Left ventricle myocardium inferior (tissue), 1 donor: ENCODE results near the gene BLACAT1. TPM values are rescaled to one million over a fixed set of nuclear protein-coding genes. Genes with fewer than 3 reads are reported as not detected.
A peak's percentile ranks its signal among the peaks of the same experiment; 100 is the strongest.
"Not testable (repeated sequence)": the region's sequence is repeated elsewhere in the genome, so short reads cannot be mapped to it uniquely, and the experiment has no call there.

Source experiments
- DNase-seq: peaks from one replicate; pipeline ENCODE4 v3.0.0-alpha.2; 2020
- H3K27ac ChIP-seq: fragments of 200-600 bp; replicated peaks from 2 replicates; pipeline ENCODE4 v1.8.0; 2021
- H3K27me3 ChIP-seq: fragments of 200-600 bp; 2 replicates; pipeline ENCODE4 v1.8.0; 2021; ENCODE audit warnings: low read depth
- H3K36me3 ChIP-seq: fragments of 200-600 bp; 2 replicates; pipeline ENCODE4 v1.8.0; 2021
- H3K4me1 ChIP-seq: fragments of 200-600 bp; 2 replicates; pipeline ENCODE4 v1.8.0; 2021
- H3K4me3 ChIP-seq: fragments of 200-600 bp; 2 replicates; pipeline ENCODE4 v1.8.0; 2021; ENCODE audit warnings: mild to moderate bottlenecking, moderate library complexity
- H3K9me3 ChIP-seq: fragments of 200-600 bp; replicated peaks from 2 replicates; pipeline ENCODE4 v1.8.0; 2021
- CTCF ChIP-seq: fragments of 200-600 bp; IDR thresholded peaks from 2 replicates; pipeline ENCODE4 v1.8.0; 2021; ENCODE audit warnings: antibody characterized with exemption, mild to moderate bottlenecking, borderline replicate concordance
- intact Hi-C: fragments of 100-400 bp; cut with micrococcal nuclease; formaldehyde crosslinking; loops from one replicate; pipeline ENCODE4 v1.11.0; 2022
- total RNA-seq: library from RNA; stranded (reverse); fragmentation: NEBNext Ultra II Directional; extraction: Animal tissue kit (Norgen Biotek cat#: 25700); gene quantifications from one replicate; pipeline ENCODE4 v1.2.1, GENCODE V29; 2021
- donor health status: DM: no; HTN: yes; CAD: no; lungs with severe emphysema.

The BLACAT1 gene
- total RNA-seq, 1 donor from 2014 or later = not detected

GRCh38 chr1:205481629-205482151 is 25.8 kb upstream of the BLACAT1 start:
- TF ChIP-seq CTCF = no peak
- H3K4me3 ChIP-seq = no peak overlapping the region
- H3K27me3 ChIP-seq = peaks cover 82% of the 10 kb centered on the region
- no peaks in the 10 kb centered on the region for H3K36me3 ChIP-seq
- H3K4me1 ChIP-seq = peaks cover 13% of the 10 kb centered on the region
- intact Hi-C loops = no loop called here
- no peak overlapping the region for H3K27ac ChIP-seq
- H3K9me3 ChIP-seq = no peaks in the 10 kb centered on the region
- DNase-seq = no peak

DNA sequence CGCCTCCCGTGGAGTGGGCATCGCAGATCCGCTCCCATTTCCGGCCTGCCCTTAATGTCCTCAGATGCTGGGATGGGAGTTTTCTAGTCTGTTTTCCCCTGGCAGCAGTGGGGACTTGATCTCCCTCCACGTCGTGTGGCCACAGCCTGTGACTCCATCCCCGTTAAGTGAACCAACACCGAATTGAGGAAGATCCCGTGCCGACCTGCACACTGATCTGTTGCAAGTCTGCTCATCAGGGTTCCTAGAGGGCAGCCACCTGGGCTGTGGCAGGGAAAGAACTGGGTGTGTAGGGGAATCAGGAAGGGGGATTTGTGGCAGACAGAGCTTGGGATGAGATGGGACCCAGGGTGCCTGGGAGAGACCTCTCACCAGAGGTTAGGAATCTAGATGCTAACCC is 25.4 kb upstream of the BLACAT1 start:
- no peak for TF ChIP-seq CTCF
- intact Hi-C loops = no loop called here
- H3K9me3 ChIP-seq = no peaks in the 10 kb centered on the region
- DNase-seq = no peak
- H3K4me1 ChIP-seq = peaks cover 13% of the 10 kb centered on the region
- peaks cover 82% of the 10 kb centered on the region for H3K27me3 ChIP-seq
- no peaks in the 10 kb centered on the region for H3K36me3 ChIP-seq
- no peak overlapping the region for H3K4me3 ChIP-seq
- H3K27ac ChIP-seq = no peak overlapping the region

- H3K36me3 ChIP-seq = no peaks in the 10 kb centered on the region
- peaks cover 7% of the 10 kb centered on the region for H3K9me3 ChIP-seq
- DNase-seq = no peak
- peaks cover 85% of the 10 kb centered on the region for H3K27me3 ChIP-seq
- no peak for TF ChIP-seq CTCF
- H3K4me3 ChIP-seq = no peak overlapping the region
- H3K4me1 ChIP-seq = peaks cover 10% of the 10 kb centered on the region
- no peak overlapping the region for H3K27ac ChIP-seq
- intact Hi-C loops = no loop called here
Measured at GRCh38 chr1:205480349-205480985, 24.6 kb upstream of the BLACAT1 start.

DNA sequence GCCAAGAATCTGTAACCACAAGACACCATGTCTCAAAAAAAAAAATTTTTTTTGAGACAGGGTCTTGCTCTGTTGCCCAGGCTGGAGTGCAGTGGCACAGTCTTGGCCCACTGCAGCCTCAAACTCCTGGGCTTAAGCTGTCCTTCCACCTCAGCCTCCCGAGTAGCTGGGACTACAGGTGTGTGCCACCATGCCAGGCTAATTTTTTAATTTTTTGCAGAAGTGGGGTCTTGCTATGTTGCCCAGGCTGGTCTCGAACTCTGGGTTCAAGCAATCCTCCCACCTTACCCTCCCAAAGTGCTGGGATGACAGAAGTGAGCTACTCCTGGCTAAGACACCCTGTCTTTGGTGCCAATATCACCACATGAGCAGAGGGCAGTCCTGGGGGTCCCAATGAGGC is 23.1 kb upstream of the BLACAT1 start:
- Histone ChIP-seq H3K9me3 (peaks cover 18% of the 10 kb centered on the region), H3K27me3 (peaks cover 91% of the 10 kb centered on the region)
- DNase-seq, intact Hi-C loops, H3K4me1 ChIP-seq, H3K27ac ChIP-seq, H3K36me3 ChIP-seq, H3K4me3 ChIP-seq: not testable (repeated sequence)

- no peak overlapping the region for H3K4me3 ChIP-seq
- H3K27me3 ChIP-seq = peaks cover 95% of the 10 kb centered on the region
- TF ChIP-seq CTCF = no peak
- H3K9me3 ChIP-seq = peaks cover 18% of the 10 kb centered on the region
- peak; percentile 48 for DNase-seq
- H3K4me1 ChIP-seq = peaks cover 8% of the 10 kb centered on the region
- no peak overlapping the region for H3K27ac ChIP-seq
- intact Hi-C loops = no loop called here
- H3K36me3 ChIP-seq = no peaks in the 10 kb centered on the region
Measured at GRCh38 chr1:205477759-205478247, 22.0 kb upstream of the BLACAT1 start.

GRCh38 chr1:205477121-205477758 is 21.4 kb upstream of the BLACAT1 start:
- Histone ChIP-seq H3K4me1 (peaks cover 8% of the 10 kb centered on the region), H3K27me3 (peaks cover 91% of the 10 kb centered on the region), H3K4me3 (no peak overlapping the region), H3K9me3 (peaks cover 18% of the 10 kb centered on the region), H3K27ac (no peak overlapping the region), H3K36me3 (no peaks in the 10 kb centered on the region)
- TF ChIP-seq CTCF = no peak
- no peak for DNase-seq
- intact Hi-C loops = no loop called here
